GM15510 (cell line): ENCODE measurements around the gene LOXL3.

Experiments
- POLR2A ChIP-seq: IDR thresholded peaks from 3 replicates; pipeline ENCODE4 v1.6.1; 2011; ENCODE audit warnings: borderline replicate concordance; ENCODE audit not compliant: insufficient read length; ENCODE audit errors: extremely low read depth

The LOXL3 gene

GRCh38 chr2:74514368-74515270, 39.1 kb downstream of the LOXL3 start, which contains the start of gene TLX2:
TLX2 (plus strand) TSS chr2:74514450; CDS start chr2:74514807, 357 bp downstream.
- TF ChIP-seq POLR2A = no peak

- no peak for TF ChIP-seq POLR2A
Measured at GRCh38 chr2:74513605-74514367, 40.0 kb downstream of the LOXL3 start.

DNA sequence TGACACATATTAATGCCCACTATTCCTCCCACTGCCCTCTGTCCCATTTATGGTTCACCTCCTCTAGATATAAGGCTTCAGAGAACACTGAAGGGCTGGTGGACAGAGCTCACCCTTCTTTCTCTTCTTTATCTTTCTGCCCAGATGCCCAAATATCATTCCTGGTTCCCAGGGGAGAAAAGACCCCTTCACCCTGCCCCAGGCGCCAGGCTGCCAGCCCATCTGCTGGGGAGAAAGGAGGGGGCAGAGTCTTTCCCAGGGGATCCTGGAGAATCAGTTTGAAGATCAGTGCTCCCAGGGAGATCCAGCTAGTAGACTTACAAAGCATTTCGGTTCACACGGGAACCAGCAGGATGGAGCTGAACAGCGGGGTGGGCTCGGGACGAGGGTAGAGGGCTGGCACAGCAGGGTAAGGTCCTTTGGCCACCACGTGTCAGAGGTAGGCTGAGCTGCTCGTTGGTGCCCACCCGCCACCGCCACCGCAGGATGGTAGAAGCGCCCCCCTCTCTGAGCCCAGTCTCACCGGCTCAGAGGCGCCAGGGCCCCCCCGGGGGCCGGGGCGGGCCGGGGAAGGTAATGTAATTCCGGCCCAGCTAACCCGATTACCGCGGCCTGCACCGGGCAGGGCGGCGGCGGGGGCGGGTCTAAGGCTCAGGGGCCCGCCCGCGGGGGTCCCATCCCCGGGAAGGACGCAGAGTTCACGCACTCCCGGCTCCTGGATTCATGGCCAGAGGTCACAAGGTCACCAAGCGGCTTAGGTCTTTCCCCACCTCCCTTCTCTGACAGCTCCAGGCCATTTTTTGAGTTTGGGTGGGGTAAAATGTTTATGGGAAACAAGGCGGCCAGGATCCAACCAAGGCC, 40.8 kb downstream of the LOXL3 start:
- TF ChIP-seq POLR2A = no peak

DNA sequence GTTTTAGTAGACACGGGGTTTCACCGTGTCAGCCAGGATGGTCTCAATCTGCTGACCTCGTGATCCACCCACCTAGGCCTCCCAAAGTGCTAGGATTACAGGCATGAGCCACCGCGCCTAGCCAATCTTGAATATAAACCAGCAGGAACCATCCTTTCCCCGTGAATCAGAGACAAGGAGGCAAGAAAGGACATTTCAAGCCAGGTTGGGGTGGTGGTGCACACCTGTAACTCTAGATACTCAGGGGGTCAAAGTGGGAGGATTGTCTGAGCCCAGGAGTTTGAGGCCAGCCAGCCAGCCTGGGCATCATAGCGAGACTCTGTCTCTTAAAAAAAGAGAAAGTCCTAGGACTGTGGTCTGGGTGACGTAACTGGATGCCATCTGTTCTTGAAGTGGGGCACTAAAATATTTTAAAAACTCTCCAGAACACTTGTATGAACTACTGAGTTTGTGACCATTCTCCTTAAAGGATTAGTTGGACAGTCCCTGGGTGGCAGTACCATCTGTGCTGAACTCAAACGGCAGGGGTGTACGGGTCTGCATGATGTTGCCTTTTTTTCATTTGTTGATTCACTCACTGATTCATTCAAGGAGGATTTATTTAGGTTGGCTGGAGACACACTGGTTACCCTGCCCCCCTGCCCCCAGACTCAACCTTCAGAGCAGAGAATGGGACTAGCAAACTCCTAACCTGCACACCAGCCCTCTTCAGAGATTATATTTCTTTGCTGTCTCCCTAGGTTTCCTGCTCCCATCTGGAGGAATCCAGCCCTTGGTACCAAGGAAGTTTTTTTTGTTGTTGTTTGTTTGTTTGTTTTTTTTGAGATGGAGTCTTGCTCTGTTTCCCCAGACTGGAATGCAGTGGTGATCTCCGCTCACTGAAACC, 42.4 kb downstream of the LOXL3 start:
- no peak for TF ChIP-seq POLR2A

DNA sequence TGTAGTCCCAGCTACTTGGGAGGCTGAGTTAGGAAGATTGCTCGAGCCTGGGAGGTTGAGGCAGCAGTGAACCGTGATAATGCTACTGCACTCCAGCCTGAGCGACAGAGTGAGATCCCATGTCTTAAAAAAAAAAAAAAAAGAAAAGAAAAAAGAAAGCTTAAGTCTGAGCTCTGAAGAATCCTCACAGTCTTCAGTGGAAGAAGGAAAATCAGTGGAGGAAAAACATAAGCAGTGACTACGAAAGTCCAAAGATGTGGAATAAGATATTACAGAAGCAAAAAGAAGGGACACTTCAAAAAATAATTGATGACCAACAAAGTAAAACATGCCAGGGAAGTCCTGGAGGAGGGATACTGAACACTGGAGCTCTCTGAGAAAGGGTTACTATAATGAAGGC, 43.5 kb downstream of the LOXL3 start:
- no peak for TF ChIP-seq POLR2A

GRCh38 chr2:74507926-74508520, 45.7 kb downstream of the LOXL3 start:
- no peak for TF ChIP-seq POLR2A

DNA sequence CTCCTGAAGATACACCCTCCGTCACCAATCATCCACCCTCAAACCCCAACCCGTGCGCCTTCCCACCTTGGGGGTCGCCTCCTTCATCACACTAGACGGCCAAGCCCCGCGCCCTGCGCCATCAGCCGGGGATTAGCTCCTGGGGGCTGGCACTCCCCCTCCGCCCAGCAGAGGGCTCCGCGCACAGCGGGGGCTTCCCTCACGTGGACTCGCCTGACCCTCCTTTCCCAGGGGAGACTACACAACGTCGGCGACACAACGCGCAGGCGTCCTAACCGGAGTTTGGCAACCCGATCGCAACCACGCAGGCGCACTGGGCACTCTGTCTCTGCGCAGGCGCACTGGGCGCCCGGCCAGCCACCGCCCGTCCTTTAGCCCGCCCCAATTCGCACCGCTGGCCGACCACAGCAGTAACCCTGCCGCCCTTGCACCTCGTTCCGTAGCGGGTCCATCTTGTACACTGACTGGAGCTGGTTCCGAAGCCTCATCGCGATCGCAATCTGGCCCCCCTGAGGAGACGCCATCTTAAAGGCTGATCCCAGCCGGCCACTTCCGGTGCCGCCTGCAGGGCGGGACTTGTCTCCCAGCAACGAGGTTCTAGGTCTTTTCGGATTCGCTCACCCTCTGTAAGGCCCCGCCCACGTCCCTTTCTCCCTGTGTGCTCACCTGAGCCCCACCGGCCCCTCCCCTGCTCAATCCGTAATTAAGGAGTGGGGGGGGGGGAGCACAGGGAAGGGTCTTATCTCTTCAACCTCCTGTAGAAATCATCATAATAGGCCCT, 46.4 kb downstream of the LOXL3 start, which contains the start of gene PCGF1:
TSS of gene PCGF1 (minus strand) at position 551 of the 781 bp plus-strand sequence. CDS start at position 524, 27 bp downstream.
- TF ChIP-seq POLR2A = peak; percentile 78

- TF ChIP-seq POLR2A = no peak
Measured at GRCh38 chr2:74505448-74506246, 48.1 kb downstream of the LOXL3 start.

DNA sequence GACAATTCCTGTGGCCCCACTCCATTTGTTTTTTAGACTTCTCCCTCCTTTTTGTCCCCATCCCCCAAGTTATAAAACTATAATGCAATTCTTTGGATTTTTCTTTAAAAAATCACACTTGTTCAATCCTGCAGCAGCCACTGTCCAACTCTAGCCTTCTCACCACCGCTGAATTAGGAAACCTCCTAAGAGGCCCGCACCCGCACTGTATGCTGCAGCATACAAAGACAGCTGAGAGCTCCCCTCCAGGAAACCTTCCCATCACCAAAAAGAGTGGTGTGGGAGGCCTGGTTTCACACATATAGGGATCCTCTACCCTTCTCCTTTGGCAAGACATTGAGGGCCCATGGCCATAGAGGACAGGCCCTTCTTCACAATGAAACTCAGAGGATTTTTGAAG, 49.2 kb downstream of the LOXL3 start:
- TF ChIP-seq POLR2A = no peak

DNA sequence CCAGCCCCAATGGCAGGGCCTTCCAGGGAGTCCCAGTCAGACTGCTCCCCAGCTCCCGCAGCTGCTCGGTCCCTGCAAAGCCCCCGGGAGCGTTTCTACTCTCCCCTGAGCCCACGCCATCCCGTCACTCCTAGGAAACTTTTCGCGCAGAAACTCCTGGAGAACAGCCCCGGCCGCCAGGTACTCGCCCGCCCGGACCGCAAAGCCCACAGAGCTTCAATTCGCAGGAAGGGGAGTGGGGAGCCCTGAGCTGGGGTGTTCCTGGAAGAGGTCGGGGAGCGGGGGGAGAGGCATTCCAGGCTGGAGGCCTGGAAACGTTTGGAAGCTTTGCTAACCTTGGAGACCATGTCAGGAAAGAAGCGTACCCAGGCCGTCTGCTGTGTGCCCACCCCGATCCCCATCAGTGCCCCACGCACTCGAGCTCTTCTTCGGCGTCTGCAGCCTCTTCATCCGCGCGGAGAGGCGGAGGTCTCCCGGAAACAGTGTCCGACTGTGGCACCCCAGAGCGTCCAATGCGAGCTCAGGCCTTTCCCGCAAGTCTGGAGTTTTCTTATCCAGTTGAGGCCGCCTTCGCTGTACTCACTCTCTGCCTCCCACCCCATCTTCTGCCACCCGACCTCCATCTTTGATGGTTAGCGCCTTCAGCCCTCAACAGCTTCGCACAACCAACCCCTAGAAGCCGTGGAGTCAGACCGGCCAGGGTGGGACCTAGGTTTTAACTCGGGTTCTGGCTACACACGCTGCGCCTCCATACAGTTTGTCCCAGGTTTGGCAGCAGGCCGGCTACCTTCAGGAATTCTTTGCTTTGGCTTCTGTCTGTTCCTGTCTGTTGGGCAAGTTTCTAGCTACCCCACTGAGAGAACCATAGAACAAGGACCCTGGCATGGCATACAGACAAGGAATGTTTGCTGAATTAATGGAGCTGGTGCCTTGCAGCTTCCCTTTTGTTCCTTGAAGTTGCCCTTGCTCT, 50.0 kb downstream of the LOXL3 start:
- TF ChIP-seq POLR2A = no peak

GRCh38 chr2:74502720-74503505, 50.8 kb downstream of the LOXL3 start:
- peak; percentile 68 for TF ChIP-seq POLR2A
